HepG2 (cell line): Measurements from ENCODE around the gene PKNOX2.

Experiments
- EP300 ChIP-seq, 3 experiments: sonication (generic) in 1 of 3; formaldehyde crosslinking in 1 of 3; IDR thresholded peaks; 2 replicates each; pipeline versions ENCODE4 v1.5.1 to v1.6.1; 2011 to 2020; ENCODE audit warnings: low read depth in 2 of 3, low read length in 2 of 3, borderline replicate concordance in 1 of 3, improper control_type of control experiment in 1 of 3, mild to moderate bottlenecking in 1 of 3, missing genetic modification reagents in 1 of 3, moderate library complexity in 1 of 3
- RAD21 ChIP-seq: fragments of 450-650 bp; formaldehyde crosslinking; IDR thresholded peaks from 2 replicates; pipeline ENCODE4 v1.5.0; 2020; ENCODE audit warnings: mild to moderate bottlenecking
- UBTF ChIP-seq: sonication (generic); formaldehyde crosslinking; IDR thresholded peaks from 2 replicates; pipeline ENCODE4 v1.4.0; 2020; ENCODE audit warnings: mild to moderate bottlenecking, missing genetic modification reagents
- TF ChIP-seq, protein P1 (sequence below): sonication (generic); formaldehyde crosslinking; IDR thresholded peaks from 2 replicates; pipeline ENCODE4 v1.5.0; 2020; ENCODE audit warnings: mild to moderate bottlenecking, missing genetic modification reagents, moderate library complexity

DNA sequence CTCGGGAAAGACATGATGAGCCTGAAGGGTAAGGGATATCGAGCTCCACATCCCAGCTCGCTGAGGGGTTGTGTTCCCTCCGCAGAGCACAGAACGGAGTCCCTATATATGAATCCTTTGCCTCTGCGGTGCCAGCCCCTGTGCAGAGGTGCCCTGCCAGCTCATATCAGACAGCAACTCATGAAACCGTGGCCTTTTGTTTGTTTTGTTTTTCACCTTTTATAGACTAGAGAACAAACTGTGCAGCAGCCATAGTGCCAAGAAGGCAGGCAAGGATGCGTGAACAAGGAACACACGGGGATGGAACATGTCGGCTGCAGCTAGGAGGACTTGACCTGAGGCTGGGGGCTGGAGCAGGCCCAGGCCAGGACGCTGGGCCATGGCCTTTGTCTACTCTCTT, 109.8 kb downstream of the PKNOX2 start:
- TF ChIP-seq, protein P1, sequence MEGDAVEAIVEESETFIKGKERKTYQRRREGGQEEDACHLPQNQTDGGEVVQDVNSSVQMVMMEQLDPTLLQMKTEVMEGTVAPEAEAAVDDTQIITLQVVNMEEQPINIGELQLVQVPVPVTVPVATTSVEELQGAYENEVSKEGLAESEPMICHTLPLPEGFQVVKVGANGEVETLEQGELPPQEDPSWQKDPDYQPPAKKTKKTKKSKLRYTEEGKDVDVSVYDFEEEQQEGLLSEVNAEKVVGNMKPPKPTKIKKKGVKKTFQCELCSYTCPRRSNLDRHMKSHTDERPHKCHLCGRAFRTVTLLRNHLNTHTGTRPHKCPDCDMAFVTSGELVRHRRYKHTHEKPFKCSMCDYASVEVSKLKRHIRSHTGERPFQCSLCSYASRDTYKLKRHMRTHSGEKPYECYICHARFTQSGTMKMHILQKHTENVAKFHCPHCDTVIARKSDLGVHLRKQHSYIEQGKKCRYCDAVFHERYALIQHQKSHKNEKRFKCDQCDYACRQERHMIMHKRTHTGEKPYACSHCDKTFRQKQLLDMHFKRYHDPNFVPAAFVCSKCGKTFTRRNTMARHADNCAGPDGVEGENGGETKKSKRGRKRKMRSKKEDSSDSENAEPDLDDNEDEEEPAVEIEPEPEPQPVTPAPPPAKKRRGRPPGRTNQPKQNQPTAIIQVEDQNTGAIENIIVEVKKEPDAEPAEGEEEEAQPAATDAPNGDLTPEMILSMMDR (CRISPR knock-in tag): no peak
- TF ChIP-seq RAD21 (CRISPR knock-in tag) (no peak), EP300 (IDR thresholded peaks at IDR 0.05; ENCODE audit: low read depth in 2 of 2, low read length in 2 of 2) (no peak), EP300 (CRISPR knock-in tag; IDR thresholded peaks at IDR 0.05; ENCODE audit: borderline replicate concordance) (no peak), UBTF (CRISPR knock-in tag) (no peak)
